Natural killer cell treated with Interleukin-12 subunit alpha and Interleukin-12 subunit beta and Interleukin-15 and Interleukin-18, amount 100 ng/mL, for 72 hours (primary cell): ENCODE measurements around the gene OBSCN. TPM values are rescaled to one million over a fixed set of nuclear protein-coding genes. Genes with fewer than 3 reads are reported as not detected.
"Not testable (repeated sequence)": the region's sequence is repeated elsewhere in the genome, so short reads cannot be mapped to it uniquely, and the experiment has no call there.

Source experiments
- ATAC-seq, 2 donors: fragments of 150-1000 bp; cut with Tn5 transposase in 1 of 2; sonication (Bioruptor Pico), chemical (Tn5 transposase) in 1 of 2; 2 replicates each; pipeline ENCODE4 v1.10.0; 2021
- DNase-seq: peaks from one replicate; pipeline ENCODE4 v3.0.0; 2022; ENCODE audit warnings: low spot score
- H3K27ac Mint-ChIP-seq, 2 donors: 1 replicate in 1 of 2; 2 replicates in 1 of 2; pipeline ENCODE4 v1.8.0; 2022; ENCODE audit warnings: mixed read lengths in 2 of 2, mild to moderate bottlenecking in 1 of 2, moderate library complexity in 1 of 2
- H3K27me3 Mint-ChIP-seq, 2 donors: 1 replicate in 1 of 2; 2 replicates in 1 of 2; pipeline ENCODE4 v1.8.0; 2022; ENCODE audit warnings: mixed read lengths in 2 of 2
- H3K36me3 Mint-ChIP-seq: one replicate; pipeline ENCODE4 v1.8.0; 2022; ENCODE audit warnings: mixed read lengths
- H3K4me1 Mint-ChIP-seq, 2 donors: 1 replicate in 1 of 2; 2 replicates in 1 of 2; pipeline ENCODE4 v1.8.0; 2022; ENCODE audit warnings: low read depth in 2 of 2, mixed read lengths in 2 of 2, mild to moderate bottlenecking in 1 of 2
- H3K4me3 Mint-ChIP-seq: one replicate; pipeline ENCODE4 v1.8.0; 2022; ENCODE audit warnings: mixed read lengths
- H3K9me3 Mint-ChIP-seq: 2 replicates; pipeline ENCODE4 v1.8.0; 2022; ENCODE audit warnings: mixed read lengths
- total RNA-seq, 2 donors: library from RNA; stranded (reverse); gene quantifications; one replicate each; pipeline ENCODE4 v1.2.3, GENCODE V29; 2022

The OBSCN gene
- total RNA-seq, 2 donors from 2014 or later, result 6.4 to 12.3 TPM

DNA sequence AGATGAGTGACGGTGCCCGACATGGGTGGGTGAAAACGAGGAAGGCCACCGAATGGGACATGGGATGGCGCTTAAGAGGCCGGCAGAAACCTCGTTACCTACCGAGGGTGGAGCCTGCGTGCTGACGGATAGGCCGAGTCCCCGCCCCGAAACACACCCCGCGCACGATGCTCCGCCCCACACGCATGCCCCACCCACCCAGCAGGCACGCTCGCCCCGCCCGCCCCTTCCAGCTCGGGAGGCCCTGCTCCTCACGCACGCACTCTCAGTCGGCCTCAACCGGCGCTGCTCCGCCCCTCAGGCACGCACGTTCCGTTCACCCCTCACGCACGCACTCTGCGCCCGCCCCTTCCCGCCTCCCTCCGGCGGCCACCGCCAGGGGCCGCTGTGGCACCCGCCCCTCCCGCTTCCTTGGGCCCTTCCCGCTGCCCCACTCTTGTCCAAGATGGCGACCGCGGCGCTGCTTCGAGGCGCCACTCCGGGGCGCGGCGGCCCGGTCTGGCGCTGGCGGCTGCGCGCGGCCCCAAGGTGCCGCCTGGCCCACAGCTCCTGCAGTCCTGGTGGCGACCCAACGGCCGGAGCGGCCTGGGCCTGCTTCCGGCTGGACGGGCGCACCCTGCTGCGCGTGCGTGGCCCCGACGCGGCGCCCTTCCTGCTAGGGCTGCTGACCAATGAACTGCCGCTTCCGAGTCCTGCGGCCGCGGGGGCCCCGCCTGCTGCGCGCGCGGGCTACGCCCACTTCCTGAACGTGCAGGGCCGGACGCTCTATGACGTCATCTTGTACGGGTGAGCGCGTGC lies 42.3 kb upstream of the OBSCN start, which contains the start of gene IBA57:
Gene IBA57 (plus strand): TSS at position 433 of the 798 bp plus-strand sequence. CDS start 13 bp downstream, at position 446.
- Mint-ChIP-seq H3K27ac (peak within 1 kb of the TSS; percentile 60 to 87), H3K4me3 (peak within 1 kb of the TSS; percentile 89), H3K27me3 (no peaks in the 10 kb centered on the region), H3K4me1 (peaks cover 22 to 30% of the 10 kb centered on the region in 2 donors), H3K9me3 (no peaks in the 10 kb centered on the region), H3K36me3 (no peaks in the 10 kb centered on the region)
- ATAC-seq (peak; percentile 93 to 94), DNase-seq (peak; percentile 100)

DNA sequence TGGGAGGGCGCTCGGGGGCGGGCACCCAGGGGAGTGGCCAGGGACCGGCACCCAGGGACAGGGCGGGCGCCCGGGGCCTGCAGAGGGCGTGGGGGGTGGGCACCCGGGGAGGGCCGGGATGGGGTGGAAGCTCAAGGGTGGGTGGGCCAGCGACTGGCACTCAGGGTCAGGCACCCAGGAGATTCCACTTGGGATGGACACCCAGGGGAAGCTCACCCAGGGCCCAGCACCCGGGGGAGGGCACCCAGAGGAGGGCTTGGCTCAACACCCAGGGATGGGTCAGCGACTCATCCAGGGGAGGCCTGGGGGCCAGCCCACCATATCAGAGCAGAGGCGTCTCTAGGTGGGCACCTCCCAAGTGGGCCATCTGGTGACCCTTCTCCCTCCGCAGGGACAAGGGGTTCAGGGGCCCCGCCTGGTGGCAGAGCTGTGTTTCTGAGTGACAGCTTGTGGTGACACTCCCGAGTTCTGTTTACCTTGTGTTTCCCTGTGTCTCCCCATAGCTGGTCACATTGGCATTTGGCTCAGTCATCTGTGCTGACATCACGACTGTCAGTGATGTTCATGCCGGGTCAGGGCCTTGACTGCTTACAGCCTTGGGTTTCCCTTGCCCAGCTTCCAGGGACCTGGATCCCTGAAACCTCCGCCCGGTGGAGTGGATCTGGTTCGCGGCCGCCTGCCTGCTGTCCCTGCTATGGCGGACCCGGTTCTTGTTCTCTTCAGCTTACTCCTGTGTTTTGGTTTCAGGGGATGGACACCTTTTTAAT lies 41.5 kb upstream of the OBSCN start:
- no peak for DNase-seq
- Mint-ChIP-seq H3K9me3 (no peaks in the 10 kb centered on the region), H3K36me3 (no peaks in the 10 kb centered on the region), H3K4me3 (peak overlapping the region; percentile 89), H3K27me3 (no peaks in the 10 kb centered on the region), H3K4me1 (peaks cover 23 to 30% of the 10 kb centered on the region in 2 donors), H3K27ac (peak overlapping the region; percentile 60 to 87)
- ATAC-seq, result no peak

GRCh38 chr1:228168563-228169270 lies 39.1 kb upstream of the OBSCN start:
- DNase-seq (peak; percentile 39), ATAC-seq (no peak)
- Mint-ChIP-seq H3K4me3 (no peak overlapping the region), H3K27me3 (no peaks in the 10 kb centered on the region), H3K36me3 (no peaks in the 10 kb centered on the region), H3K4me1 (peaks cover 30% of the 10 kb centered on the region in 2 donors), H3K9me3 (no peaks in the 10 kb centered on the region), H3K27ac (peak overlapping the region in 1 of 2 donors; percentile 68)

- Mint-ChIP-seq H3K4me1 (peaks cover 26 to 27% of the 10 kb centered on the region in 2 donors), H3K27ac (peak overlapping the region in 1 of 2 donors; percentile 40), H3K27me3 (no peaks in the 10 kb centered on the region), H3K9me3 (no peaks in the 10 kb centered on the region), H3K36me3 (no peaks in the 10 kb centered on the region), H3K4me3 (no peak overlapping the region)
- ATAC-seq (no peak), DNase-seq (no peak)
Observed at GRCh38 chr1:228169345-228169744, 38.5 kb upstream of the OBSCN start.

DNA sequence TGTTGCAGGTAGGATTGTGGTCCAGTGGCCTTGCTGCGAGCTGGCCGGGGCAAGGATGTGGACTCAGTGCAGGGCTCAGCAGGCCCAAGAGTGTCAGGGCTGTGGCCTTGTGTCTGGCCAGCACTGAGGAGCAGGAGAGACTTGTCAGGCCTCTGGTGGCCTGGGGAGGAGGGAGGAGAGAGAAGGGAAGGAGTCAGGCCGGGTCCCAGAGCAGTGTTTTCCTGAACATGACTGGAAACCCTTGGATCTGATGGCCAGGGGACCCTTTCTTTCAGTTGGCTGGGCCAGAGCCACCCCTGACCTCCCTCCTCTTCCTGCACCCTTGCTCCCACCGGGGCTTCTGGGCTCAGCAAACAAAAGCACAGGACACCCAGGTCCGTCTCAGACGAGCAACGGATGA lies 37.2 kb upstream of the OBSCN start:
- Mint-ChIP-seq H3K4me3 (no peak overlapping the region), H3K9me3 (no peaks in the 10 kb centered on the region), H3K36me3 (no peaks in the 10 kb centered on the region), H3K27me3 (no peaks in the 10 kb centered on the region), H3K27ac (no peak overlapping the region), H3K4me1 (peaks cover 17 to 19% of the 10 kb centered on the region in 2 donors)
- peak; percentile 38 for DNase-seq
- no peak for ATAC-seq

- DNase-seq (peak; percentile 41), ATAC-seq (peak in 1 of 2 donors; percentile 4)
- Mint-ChIP-seq H3K4me3 (no peak overlapping the region), H3K4me1 (peaks cover 17 to 19% of the 10 kb centered on the region in 2 donors), H3K36me3 (no peaks in the 10 kb centered on the region), H3K27me3 (no peaks in the 10 kb centered on the region), H3K9me3 (no peaks in the 10 kb centered on the region), H3K27ac (no peak overlapping the region)
Observed at GRCh38 chr1:228171221-228171891, 36.5 kb upstream of the OBSCN start.

DNA sequence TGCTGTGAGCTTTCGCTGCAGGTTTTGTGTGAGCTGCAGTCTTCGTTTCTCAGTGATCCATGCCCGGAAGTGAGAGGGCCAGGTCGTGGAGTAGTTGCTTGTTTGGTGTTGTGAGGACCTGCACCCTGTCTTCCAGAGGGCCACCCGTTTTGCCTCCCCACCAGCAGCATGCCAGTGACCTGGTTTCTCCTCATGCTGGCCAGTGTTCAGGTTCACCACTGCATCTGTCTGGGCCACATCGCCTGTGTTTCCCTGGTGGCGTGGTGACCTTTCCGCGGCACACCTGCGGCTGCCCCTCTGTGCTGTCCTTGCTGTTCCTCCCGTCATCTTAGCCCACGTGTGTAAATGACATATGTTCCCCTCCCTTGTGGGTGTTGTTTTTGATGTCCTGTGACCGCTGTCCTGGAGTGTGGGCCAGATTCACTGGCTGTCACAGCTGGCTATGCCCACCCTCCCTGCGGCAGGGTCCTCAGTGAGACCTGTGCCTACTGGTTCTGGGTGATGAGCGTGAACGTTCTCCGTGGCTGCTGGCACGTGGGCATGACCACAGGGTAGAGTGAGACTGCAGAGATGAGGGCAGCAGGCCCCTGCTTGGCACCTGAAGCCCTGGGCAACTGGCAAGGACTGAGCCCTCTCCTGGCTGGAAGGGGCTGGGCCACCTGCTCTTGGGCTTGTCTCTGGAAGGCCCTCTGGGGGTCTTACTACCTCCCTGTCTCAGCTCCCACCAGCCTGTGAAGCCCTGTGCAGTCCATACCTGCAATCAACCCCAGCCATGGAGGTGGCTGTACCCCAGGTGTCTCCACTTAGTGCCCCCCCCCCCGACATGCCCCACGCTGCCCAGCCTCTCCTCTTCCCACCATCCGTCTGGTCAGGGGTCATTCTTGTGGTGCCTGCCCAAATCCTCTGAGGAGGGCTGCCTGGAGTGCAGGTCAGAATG lies 35.0 kb upstream of the OBSCN start:
- H3K4me3 Mint-ChIP-seq, result no peak overlapping the region
- H3K27me3 Mint-ChIP-seq, result no peaks in the 10 kb centered on the region
- ATAC-seq (no peak), DNase-seq (peak; percentile 51)
- no peaks in the 10 kb centered on the region for H3K36me3 Mint-ChIP-seq
- no peak overlapping the region for H3K27ac Mint-ChIP-seq
- no peaks in the 10 kb centered on the region for H3K9me3 Mint-ChIP-seq
- H3K4me1 Mint-ChIP-seq, result peaks cover 7 to 12% of the 10 kb centered on the region in 2 donors

- H3K27me3 Mint-ChIP-seq, result not testable (repeated sequence)
Observed at GRCh38 chr1:228173528-228174481, 34.0 kb upstream of the OBSCN start.

GRCh38 chr1:228174482-228175315 lies 33.1 kb upstream of the OBSCN start:
- peak in 1 of 2 donors; percentile 43 for ATAC-seq
- DNase-seq, result no peak
- peaks cover 0 to 10% of the 10 kb centered on the region in 2 donors for H3K4me1 Mint-ChIP-seq
- H3K27ac Mint-ChIP-seq, result no peak overlapping the region
- H3K9me3 Mint-ChIP-seq, result no peaks in the 10 kb centered on the region
- H3K27me3 Mint-ChIP-seq, result no peaks in the 10 kb centered on the region
- H3K4me3 Mint-ChIP-seq, result no peak overlapping the region
- no peaks in the 10 kb centered on the region for H3K36me3 Mint-ChIP-seq

More at GRCh38 chr1:228173528-228174481, 34.0 kb upstream of the OBSCN start:
- DNase-seq (peak; percentile 39), ATAC-seq (peak; percentile 55 to 57)
- H3K36me3 Mint-ChIP-seq, H3K9me3 Mint-ChIP-seq, H3K4me3 Mint-ChIP-seq, H3K27ac Mint-ChIP-seq: not testable (repeated sequence)
- H3K4me1 Mint-ChIP-seq, result peaks cover 0 to 10% of the 10 kb centered on the region in 2 donors

GRCh38 chr1:228175316-228176023 lies 32.4 kb upstream of the OBSCN start:
- Mint-ChIP-seq H3K27ac (no peak overlapping the region), H3K36me3 (no peaks in the 10 kb centered on the region), H3K4me3 (no peak overlapping the region), H3K9me3 (no peaks in the 10 kb centered on the region), H3K27me3 (no peaks in the 10 kb centered on the region), H3K4me1 (peaks cover 0 to 8% of the 10 kb centered on the region in 2 donors)
- DNase-seq (peak; percentile 25), ATAC-seq (no peak)
